ENCODE data around the gene NDUFAF5.

NDUFAF5 gene

DNA sequence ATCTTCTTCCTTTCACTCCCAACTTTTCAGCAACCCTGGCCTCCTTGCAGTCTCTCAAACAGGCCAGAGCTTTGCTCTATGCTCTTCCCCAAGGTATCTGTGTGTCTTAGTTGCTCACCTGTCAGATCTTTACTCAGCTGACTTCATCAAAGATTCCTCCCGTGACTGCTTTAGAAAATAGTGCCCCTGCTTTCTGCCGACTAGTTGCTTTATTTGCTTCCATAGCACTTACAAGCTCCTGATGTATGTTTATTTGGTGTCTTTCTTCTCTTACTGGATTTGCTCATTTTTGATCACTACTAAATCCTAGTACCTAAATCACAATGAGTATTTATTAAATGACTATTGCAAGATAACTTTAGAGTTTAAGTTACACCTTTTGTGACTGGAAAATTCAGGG lies 5.9 kb downstream of the NDUFAF5 start:
- no peak for DNase-seq (ENCODE audit: low read depth)
- no peak overlapping the region for H3K4me3 ChIP-seq (ENCODE audit: control insufficient read depth, low read depth, low read length)
- TF ChIP-seq, protein P1, sequence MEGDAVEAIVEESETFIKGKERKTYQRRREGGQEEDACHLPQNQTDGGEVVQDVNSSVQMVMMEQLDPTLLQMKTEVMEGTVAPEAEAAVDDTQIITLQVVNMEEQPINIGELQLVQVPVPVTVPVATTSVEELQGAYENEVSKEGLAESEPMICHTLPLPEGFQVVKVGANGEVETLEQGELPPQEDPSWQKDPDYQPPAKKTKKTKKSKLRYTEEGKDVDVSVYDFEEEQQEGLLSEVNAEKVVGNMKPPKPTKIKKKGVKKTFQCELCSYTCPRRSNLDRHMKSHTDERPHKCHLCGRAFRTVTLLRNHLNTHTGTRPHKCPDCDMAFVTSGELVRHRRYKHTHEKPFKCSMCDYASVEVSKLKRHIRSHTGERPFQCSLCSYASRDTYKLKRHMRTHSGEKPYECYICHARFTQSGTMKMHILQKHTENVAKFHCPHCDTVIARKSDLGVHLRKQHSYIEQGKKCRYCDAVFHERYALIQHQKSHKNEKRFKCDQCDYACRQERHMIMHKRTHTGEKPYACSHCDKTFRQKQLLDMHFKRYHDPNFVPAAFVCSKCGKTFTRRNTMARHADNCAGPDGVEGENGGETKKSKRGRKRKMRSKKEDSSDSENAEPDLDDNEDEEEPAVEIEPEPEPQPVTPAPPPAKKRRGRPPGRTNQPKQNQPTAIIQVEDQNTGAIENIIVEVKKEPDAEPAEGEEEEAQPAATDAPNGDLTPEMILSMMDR (conservative IDR thresholded peaks at IDR 0.05; ENCODE audit: control insufficient read depth, insufficient read depth, low read depth, low read length), result no peak

DNA sequence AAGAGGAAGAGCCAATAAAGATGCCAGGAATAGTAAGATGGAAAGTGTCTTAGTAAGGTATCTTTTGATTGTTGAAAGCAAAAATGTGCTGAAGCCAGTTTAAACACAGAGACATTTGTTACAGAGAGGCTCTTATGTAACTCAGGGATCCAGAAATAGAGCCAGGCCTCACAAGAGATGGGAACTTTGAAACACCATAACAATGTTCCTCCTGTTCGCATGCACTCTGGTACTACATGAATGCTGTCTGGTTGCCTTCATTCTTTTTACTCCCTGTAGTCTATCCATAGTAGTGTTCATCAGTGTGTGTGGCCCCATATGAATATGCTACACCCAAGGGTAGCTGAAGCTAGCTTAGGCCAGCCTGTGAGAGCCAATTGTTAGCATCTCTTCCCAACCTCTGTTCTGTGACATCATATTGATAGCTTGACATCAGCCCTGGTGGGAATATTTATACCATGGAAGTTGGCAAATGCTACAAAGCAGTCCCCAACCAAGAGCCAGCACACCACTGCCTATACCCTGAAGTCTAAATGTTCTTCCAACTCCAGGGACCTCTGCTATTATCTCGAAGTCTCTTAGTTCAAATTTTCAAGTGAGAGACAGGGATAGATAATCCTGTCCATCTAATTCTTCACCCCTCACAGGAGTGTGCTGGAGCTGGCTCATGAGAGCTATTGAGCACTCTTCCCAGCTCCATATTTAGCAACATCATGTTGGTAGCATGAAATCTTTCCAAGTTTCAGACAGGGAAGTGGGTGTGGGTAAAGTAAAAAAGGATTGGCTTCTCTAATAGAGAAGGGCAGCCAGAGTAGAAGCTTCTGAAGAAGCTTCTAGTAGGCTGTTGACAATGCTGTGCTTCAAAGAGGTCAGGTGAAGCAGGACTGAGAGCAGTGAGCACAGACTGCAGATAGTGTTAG lies 7.0 kb downstream of the NDUFAF5 start:
- no peak overlapping the region for H3K4me3 ChIP-seq (ENCODE audit: control insufficient read depth, low read depth, low read length)
- TF ChIP-seq, protein P1 (conservative IDR thresholded peaks at IDR 0.05; ENCODE audit: control insufficient read depth, insufficient read depth, low read depth, low read length), result no peak
- no peak for DNase-seq (ENCODE audit: low read depth)

DNA sequence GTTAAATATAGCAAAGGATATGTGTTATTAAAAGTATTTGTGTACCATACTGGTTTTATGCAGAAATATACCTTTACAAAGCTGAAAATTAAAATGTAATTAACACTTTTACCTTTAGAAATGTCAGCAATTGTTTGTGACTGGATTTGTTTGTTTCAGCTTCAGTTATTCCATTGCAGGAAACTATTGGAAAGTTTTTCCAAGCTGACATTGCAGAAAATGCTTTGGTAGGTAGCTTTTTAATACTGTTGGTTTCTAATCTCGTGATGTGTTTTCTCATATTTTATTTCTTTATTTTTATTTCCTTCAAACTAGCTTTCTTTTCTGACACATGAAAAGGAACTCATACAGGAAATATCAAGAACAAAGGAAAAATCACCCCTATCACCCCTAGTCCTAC lies 8.2 kb downstream of the NDUFAF5 start:
- no peak for DNase-seq (ENCODE audit: low read depth)
- H3K4me3 ChIP-seq (ENCODE audit: control insufficient read depth, low read depth, low read length), result no peak overlapping the region
- TF ChIP-seq, protein P1 (conservative IDR thresholded peaks at IDR 0.05; ENCODE audit: control insufficient read depth, insufficient read depth, low read depth, low read length), result no peak

DNA sequence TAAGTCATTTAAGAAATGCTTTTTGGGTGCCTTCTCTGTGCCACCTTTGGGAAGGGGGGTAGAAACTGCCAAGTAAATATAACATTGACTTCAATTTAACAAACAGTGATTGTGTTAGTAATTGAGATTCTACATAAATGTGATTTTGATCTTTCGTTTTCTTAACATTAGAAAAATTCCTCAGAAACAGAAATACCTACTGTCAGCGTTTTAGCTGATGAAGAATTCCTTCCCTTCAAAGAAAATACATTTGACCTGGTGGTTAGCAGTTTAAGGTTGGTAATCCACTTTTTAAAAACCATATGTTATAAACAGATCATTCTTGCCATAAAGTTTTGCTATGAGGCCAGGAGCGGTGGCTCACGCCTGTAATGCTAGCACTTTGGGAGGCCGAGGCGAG lies 9.8 kb downstream of the NDUFAF5 start:
- TF ChIP-seq, protein P1 (conservative IDR thresholded peaks at IDR 0.05; ENCODE audit: control insufficient read depth, insufficient read depth, low read depth, low read length), result no peak
- no peak overlapping the region for H3K4me3 ChIP-seq (ENCODE audit: control insufficient read depth, low read depth, low read length)
- no peak for DNase-seq (ENCODE audit: low read depth)

DNA sequence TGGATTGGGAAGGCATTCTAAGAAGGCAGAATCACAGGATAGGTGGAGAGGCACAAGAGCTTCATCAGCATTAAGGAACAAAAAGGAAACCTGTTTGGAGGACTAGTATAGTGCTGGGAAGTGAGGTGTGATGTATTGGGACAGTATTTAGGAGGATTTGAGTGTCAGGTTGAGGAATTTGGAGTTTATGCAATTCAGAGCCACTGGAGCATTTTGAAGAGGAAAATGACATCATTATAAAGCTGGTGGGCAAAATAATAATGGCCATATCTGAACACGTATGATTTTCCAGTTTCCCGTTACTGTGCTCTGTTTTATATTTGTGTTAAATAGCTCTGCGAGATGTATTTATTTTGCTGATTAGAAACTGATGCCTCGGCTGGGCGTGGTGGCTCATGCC lies 14.2 kb downstream of the NDUFAF5 start:
- H3K4me3 ChIP-seq (ENCODE audit: control insufficient read depth, low read depth, low read length), result no peak overlapping the region
- TF ChIP-seq, protein P1 (conservative IDR thresholded peaks at IDR 0.05; ENCODE audit: control insufficient read depth, insufficient read depth, low read depth, low read length), result no peak
- DNase-seq (ENCODE audit: low read depth), result no peak

DNA sequence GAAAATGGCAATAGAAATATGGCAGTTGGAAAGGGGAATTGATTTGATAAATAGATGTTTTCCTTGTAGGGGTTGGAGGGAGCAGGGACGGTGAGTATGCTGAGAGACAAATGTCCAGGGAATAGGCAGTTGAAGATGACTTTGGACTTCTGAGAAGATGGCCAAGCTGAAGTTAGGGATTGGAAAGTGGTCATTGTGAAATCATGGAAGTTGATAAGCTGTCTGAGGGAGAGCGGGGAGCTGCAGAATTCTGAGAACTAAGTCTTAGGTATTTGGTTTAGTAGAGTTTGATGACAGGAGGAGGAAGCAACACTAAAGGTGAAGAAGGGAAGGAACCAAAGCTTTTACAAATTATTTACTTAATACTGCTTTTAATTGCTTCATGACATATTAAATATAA lies 15.1 kb downstream of the NDUFAF5 start:
- H3K4me3 ChIP-seq (ENCODE audit: control insufficient read depth, low read depth, low read length), result no peak overlapping the region
- DNase-seq (ENCODE audit: low read depth), result no peak
- TF ChIP-seq, protein P1 (conservative IDR thresholded peaks at IDR 0.05; ENCODE audit: control insufficient read depth, insufficient read depth, low read depth, low read length), result no peak

All from fibroblast of mammary gland (primary cell).